Activated T-helper 1 cell treated with Interleukin-2 at 50 U/mL for 16 hours (primary cell): ENCODE measurements around the gene RGS17.
"Not testable (repeated sequence)": the region's sequence is repeated elsewhere in the genome, so short reads cannot be mapped to it uniquely, and the experiment has no call there.

Experiments
- DNase-seq: peaks from one replicate; pipeline ENCODE4 v3.0.0-alpha.2; 2020; ENCODE audit warnings: low read depth

RGS17 gene, protein sequence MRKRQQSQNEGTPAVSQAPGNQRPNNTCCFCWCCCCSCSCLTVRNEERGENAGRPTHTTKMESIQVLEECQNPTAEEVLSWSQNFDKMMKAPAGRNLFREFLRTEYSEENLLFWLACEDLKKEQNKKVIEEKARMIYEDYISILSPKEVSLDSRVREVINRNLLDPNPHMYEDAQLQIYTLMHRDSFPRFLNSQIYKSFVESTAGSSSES

DNA sequence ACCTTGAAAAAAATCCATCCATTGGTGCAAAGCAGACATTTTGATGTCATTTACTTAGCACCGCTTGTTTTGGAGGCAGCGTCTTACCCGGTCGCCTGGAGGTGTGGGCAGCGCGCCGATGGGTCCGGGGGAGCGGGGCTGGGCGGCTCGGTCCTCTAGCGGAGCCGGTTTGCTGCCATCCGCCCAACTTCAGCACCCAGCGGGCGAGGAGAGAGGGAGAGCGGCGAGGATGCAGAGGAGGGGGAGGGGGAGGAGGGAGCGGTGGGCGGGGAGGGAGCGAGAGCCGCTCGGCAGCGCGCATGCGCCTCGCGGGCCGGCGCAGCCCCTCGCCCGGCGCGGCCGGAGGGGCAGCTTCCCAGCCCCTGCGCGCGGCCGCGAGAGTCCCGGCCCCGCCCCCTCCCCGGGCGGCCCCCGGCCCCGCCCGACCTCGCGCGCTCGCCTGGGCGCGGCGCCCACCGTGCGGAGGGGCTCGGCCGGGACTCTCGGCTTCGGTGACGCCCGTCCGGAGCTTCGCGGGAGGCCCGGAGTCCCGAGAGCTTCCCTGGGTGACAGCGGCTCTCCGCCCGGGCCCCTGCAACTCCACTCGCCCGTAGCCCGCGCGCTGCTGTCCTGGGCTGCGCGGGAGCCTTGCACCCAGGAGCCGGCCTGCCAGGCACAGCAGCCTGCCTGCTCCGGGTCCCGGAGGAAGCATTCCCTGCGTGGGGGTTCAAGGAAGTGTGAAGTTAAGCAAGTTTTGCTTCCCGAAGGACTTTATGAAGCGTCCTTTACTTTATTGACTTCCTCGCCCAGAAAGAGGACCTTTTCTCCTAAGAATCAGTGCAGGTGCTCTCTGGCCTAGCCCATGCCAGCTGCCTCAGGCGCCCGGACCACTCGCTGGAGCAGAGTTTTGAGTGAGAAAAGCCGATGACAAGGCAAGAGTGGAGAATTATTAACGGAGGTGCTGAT is at the start of gene RGS17:
Gene RGS17, minus strand, starts transcription at position 246 of the 945 bp plus-strand sequence. CDS start 87,264 bp downstream, outside the sequence.
- no peak for DNase-seq

DNA sequence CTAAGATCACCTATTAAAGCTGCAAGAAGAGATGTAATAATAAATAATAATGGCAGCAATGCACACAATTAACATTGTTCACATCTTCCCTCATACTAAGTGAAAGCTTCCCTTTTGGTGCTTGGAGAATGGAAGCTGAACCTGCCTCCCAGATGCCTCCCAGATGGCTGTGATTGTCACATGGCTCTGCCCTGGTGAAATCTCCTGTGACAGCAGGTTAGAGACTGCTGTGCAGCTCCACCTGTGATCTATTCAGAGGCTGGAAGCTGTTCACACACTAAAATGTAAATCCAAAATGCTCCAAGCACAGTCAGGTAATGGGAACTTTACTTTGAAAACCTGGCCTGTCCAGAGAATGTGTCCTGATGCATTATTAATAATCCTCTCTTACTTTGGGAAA is 41.7 kb upstream of the RGS17 start:
- DNase-seq = no peak

DNA sequence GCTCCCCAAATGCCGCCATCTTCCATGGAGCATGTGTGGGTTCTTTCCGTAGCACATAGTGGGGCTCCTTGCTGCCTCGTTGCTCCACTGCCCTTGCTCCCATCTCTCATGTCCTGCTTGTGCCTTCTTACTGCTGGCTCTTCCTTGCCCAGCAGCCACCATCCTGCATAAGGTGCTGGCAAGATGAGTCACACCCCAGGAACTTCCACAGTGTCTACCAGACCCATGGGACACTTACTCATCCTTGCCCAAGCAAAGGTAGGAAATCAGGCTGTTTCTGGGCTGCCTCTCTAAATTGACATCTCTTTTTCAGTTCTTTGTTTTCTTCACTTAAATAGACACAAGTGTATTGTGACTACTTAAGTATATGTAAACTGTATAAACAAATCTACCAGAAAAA is 39.4 kb upstream of the RGS17 start:
- DNase-seq = no peak

DNA sequence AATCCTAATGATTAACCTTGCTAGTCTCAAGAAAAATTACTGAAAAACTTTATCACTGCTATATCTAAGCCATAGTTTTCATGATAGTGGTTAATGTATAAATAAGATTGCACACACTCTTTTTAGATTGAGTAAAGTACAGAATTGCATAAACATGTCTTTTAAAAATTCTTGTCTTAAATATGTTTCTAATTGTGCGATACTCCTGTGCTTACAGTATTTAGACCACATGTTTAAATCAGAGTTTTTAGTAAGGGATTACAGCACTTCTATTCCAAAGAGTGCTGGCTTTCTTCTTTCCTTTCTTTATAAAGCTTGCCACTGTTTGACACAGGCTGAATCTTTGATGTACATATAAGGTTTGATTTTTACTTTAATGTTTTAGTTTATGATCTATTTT is 36.8 kb upstream of the RGS17 start:
- DNase-seq = no peak

DNA sequence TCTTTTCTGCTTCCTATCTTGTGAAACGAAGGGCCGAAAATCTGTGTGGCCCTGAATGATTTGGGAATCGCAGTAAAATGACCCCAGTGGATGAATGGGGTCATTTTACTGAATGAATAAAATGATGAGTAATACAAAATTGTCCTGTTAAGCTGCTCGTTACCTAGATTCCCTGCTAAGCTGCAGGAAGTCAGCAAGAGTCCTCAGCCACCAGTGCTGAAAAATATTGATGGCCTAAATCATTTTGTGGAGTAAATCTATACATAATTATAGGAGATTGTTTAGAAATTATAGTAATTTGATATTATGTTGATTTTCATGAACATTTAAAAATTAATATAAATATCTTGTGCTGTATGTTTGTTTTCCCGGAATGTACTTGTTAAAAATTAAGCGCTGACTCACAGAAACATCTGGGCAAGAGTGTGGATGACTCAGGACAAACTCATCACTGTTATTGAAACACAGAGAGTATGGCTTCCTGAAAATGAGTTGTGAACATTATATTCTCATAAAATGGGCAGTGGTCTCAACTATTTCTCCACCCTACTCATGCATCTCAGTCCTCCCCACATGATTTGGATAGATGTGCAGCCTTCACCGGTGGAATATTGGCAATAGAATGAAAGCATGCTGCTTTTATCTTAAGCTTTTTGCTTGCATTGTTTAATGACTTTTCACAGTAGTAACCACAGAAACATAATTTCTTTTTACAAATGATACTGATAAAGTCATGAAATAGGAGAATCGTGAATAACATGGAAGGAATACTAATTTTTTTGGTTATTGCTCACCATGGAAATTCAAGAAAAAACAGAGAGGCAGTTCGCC is 36.2 kb upstream of the RGS17 start:
- no peak for DNase-seq

DNA sequence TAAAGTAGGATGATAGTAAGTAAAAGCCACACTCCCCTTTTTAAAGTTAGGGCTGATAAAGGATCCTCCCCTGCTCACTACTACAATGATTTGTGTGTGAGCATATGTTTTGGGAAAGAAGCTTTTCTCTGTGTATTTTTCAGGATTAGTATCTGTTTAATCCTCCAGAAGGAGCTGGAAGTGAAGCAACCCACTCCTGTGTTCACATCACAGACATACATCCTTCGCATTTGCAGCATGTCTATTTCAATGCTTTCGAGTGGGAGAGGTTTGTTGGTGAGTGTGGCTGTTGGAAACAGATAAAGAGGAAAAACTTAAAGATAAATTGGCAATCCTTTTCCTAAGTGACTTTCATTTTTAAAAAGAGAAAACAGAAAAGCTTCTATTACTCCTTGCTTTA is 31.6 kb upstream of the RGS17 start:
- DNase-seq = no peak

DNA sequence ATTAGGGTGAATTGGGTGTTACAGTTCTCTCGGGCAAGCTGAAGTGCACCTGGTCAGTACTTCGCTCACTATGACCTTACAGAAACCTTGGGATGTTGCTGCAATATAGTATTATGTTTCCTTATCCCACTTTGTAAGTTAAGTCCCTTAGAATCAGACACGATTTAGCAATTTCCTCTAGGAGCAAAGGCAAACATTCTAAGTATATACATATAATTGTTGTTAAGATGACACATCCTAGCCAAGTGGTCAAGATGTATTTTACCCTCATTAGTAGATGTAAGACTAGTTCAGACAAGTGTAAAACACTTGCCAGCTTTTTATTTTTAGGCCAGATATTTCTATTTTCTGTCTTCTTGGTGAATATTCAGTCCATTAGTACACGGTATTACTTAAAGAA is 31.1 kb upstream of the RGS17 start:
- no peak for DNase-seq

DNA sequence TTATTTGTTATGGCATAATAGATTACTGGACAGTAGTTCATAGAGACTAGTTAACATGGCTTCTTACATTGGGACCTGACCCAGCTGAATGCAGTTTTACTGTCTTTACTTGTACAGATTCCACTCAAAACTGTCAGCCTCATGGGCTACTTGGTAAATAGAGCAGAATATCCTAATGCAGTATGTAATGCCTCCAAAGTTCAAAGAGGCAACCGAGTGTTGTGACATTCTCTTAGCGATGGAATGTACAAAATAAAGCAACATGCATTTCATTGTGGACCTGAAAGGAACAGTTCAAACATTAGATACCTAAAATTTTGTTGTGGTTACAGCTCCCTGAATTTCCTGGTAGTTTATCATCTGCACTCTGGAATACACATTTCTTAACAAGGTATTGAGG is 29.1 kb upstream of the RGS17 start:
- DNase-seq = no peak

DNA sequence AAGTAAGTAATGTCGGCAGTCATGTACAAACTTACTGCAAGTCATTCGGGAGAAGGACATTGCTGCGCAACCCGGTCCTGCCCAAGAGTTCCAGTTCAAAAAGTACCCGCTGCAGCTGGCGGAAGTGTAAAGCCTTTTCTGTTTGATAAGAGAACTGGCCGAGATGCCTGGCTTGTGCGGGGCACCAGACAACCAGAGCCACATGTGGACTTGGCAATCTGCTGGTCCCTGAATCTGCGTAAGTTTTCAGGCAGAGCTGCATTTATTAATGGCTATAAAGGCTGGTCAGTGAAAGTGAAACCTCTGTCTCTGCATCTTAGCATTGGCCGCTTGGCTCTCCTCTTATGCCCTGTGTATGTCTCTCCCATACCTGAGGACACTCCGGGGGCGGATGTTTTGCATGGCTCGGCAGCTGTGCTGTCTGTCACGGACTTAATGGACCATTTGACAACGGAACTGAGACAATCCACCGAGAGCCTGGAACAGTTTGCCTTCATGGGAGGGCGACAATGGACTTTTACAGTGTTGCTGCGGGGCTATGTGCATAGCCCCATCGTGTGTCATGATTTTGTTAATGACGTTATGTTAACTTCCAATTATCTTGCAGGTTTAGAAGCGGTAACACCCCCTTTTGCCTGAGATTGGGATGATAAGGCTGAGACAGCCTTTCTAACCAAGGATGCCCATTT is 19.8 kb upstream of the RGS17 start:
- no peak for DNase-seq

DNA sequence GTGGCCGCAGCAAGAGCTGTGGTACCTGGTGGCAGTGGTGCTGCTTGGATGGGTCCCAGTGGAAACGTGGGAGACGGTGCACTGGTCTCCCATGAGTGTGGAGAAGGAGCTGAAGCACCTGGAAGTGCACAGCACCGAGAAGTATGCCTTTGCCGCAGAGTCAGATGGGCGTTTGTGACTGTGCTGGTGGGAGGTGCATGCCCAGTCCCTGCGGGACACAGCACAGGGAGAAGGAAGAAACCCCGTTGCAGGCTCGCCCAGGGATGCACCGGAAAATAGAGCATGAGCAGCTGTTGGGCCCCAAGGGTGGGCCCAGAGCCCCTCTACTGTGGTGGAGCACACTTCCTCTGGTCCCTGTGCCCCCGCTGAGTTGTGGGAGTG is 19.3 kb upstream of the RGS17 start:
- no peak for DNase-seq

DNA sequence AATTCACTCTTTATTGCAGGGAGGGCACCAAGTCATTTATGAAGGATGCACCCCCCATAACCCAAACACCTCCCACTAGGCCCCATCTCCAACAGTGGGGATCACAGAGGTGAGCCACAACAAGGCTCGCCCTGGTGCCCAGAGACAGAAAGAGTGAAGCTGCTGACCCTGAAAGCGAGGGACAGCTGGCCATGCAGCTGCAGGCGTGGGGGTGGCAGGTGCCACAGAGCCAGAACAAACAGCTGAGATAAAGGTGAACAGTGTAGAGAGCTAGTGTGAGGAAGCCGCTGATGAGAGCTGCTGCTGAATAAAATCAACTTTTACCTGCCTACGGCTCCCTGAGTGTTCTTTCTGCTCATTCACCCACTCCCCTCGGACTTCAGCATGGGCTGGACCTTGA is 18.8 kb upstream of the RGS17 start:
- no peak for DNase-seq

DNA sequence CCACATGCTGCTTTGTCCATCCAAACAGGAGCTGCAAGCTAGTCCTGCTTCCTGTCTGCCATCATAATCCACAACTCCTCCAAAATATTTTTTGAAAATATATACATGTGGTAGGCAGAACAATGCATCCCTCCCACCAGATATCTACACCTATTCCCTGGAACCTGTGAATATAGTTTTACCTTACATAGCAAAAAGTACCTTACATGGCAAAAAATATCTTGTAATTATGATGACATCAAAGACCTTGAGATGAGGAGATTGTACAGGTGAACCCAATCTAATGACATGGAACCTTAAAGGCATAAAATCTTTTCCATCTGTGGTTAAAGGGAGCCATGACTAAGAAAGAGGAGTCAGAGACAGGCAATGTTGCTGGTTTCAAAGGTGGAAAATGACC is 15.3 kb upstream of the RGS17 start:
- no peak for DNase-seq

DNA sequence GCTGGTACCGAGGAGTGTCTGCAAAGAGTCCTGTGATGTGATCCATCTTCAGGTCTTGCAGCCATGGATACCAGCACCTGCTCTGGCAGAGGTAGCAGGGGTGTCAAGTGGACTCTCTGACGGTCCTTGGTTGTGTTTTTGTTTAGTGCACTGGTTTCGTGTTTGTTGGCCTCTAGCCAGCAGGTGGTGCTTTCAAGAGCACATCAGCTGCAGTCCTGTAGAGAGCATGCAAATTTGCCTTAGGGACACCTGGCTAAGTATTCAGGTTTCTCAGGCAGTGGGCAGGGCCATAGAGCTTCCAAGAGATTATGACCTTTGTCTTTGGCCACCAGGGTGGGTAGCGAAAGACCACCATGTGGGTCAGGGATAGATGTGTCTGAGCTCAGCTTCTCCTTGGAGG is 14.5 kb upstream of the RGS17 start:
- no peak for DNase-seq

DNA sequence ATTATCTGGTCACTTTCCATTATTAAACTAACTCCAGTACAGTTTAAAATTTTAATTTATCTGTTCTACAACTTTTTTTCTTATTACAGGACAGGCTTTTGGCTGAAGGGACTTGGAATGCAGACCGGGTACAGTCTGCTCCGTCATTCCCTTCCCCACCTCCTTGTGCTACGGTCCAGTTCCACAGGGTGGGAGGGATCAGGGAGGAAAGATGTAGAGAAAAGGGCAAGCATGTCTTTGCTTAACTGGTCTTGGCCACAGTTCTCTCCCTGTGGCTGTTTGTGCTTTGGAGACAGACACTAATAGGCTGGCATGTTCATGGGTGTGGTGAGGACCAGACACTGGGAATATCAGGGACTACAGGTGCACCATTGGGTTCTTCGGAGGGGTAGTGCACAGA is 12.1 kb upstream of the RGS17 start:
- DNase-seq = no peak

DNA sequence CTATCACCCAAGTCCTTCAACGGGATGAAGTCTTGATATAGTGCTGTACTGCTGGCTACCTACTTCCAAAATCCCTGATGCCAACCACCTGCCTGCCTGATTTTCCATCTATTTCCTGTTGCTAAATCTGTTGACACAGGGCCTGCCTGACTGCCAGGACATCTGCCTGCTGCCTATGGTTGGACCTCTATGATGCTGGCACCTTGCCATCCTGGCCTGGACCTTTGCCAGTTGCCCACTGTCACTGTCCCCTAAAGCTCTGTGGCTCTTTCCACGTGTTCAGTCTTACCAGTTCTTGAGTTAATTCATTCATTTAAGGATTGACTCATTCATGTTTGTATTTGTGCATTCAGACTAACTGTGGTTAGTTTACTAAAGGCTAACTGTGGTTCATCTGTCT is 9.2 kb upstream of the RGS17 start:
- DNase-seq = no peak

DNA sequence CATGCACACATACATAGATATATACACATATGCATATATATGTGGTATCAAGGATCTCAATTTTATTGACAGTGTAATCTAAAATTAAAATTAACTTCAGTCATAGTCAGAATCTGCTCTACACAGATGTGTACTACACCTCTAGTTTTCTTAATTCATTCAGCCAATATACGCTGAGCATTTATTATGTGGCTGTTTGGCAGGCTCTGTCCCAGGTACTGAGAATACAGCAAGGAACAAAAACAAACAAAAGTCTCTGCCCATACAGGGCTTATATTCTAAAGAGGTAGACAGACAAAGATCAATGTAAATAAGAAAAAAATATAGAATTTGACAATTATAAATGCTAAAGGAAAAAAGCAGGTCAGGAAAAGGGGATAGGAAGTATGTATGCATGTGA is 7.8 kb upstream of the RGS17 start:
- no peak for DNase-seq

DNA sequence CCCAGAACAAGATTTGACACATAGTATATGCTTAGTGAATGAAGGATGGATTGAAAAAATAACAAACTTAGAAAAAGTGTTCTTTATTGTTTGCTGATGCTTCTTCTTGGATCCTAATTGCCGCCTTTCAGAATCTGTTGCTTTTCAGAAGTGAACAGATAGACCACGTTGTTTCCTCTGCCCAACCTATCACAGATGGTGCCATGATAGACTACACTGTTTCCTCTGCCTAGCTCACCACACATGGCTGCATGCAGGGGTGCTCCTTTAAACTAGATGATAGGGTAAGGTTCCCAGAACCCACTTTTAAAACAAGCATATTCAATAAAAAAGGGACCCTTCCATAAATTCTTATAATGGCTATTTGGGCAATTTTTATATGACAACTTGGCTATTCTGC is 4.6 kb upstream of the RGS17 start:
- DNase-seq = no peak

DNA sequence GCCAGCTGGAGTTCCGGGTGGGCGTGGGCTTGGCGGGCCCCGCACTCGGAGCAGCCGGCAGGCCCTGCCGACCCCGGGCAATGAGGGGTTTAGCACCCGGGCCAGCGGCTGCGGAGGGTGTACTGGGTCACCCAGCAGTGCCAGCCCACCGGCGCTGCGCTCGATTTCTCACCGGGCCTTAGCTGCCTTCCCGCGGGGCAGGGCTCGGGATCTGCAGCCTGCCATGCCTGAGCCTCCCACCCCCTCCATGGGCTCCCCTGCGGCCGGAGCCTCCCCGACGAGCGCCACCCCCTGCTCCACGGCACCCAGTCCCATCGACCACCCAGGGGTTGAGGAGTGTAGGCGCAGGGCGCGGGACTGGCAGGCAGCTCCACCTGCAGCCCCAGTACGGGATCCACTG is 2.6 kb upstream of the RGS17 start:
- DNase-seq = not testable (repeated sequence)

DNA sequence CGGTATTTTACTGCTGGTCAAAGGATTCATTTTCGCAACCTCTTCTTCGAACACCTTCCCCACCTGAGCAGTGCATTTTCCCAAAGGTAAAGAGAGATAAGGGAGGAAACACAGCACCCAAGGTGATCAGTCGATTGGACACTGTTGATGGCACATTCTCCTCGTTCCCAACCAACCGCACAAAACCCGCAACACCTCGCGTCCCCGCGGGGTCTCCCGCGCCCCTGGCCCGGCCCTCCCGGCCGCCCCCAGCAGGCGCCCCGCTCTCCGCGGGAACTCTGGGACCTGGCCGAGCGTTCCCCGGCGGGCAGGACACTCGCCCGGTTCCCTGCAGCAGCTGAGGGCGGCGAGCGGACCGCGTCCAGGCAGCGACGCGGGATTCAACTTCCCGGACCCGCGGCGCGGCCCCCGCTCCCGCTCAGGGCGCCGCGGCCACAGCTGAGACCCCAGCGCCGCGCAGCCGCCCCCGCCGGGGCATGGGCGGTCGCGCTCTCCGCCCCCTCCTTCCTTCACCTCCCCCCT is 506 bp downstream of the RGS17 start:
- no peak for DNase-seq

DNA sequence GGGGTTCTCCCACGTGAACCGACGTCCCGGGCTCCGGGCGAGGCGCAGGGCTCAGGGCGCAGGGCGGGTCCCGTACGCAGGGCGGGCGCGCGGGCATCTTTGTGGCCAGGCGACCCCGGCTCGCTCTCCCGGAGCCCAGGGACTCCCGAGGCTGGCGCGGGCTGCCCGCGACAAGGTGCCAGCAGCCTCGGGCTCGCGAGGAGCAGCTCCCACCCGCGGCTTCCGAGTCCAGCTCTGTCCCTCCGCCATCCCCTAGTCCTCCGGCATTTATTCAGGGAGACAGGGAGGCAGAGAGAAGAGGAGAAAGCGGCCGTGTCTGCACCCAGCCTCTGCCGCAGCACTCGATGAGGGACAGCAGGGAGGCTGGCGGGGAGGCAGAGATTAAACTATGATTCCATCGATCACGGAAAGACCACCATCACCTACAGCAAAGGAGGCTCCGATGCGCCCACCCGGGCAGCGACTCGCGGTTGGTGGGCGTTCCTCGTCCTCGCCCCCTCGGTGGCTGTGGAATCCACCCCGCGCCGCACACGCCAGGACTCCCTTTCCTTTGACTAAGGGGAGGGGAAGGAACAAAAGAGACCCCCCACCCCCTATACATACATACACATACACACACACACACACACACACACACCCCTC is 1.1 kb downstream of the RGS17 start:
- DNase-seq = no peak

DNA sequence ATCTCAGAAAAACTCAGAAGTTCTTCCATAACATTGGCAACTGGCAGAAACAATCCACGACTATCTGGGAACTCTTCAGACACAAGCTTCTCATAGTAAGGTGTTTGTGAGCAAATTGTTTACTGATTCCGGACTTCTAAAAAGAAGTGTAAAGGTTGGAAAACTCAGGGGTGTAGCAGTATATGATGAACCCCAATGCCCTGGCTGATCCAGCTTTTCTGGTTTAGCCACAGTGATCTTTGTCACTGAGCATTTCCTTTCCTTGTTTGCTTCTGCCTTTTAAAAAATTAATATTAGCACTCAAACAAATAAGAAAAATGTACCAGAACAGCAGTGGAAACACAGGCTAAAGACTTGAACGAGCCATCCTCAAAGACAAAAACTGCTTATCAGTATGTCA is 4.9 kb downstream of the RGS17 start:
- DNase-seq = no peak
